HG03521 (cell line): ENCODE results near the gene SSX2IP.

Source experiments
- ATAC-seq: cut with Tn5 transposase; IDR thresholded peaks from one replicate; pipeline ENCODE4 v1.9.1; 2021; ENCODE audit warnings: mild to moderate bottlenecking, moderate library complexity; ENCODE audit not compliant: unreplicated experiment

Gene SSX2IP

DNA sequence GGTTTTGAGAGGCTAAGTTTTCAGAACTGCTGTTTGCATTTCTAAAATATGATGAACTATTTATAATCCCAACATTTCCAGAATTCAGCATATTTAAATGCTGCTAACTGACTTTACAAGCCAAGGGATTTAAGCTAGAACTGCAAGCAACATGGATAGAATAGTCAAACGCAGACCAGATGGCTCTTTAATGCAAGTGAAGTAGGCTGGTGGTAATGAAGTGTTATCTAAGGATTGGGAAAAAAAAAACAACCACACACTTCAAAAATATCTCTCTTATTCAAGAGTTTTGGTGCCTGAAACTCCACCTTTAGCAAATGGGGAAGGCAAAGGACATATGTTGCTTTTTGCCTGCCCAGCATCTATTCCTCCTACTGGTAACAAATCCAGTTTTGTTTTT is 20.9 kb upstream of the SSX2IP start:
- no peak for ATAC-seq

DNA sequence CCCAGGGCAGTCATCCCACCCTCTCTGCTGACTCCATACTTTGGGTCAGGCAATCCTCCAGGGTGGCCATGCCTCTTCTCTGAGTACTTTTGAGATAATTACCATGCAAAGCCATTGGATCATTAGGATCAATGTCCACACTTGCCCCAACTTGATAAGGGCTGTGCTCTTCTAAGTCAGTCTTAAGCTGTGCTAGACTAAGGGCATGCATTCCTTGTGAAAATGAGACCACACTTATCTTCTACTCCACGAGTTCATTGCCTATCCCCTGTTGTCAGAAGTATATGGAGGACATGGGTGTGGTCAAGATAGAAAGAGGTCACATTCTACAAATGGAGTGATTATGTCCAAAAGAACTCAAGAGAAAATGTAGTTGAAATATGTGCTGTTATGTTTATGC is 18.9 kb upstream of the SSX2IP start:
- ATAC-seq, result no peak

DNA sequence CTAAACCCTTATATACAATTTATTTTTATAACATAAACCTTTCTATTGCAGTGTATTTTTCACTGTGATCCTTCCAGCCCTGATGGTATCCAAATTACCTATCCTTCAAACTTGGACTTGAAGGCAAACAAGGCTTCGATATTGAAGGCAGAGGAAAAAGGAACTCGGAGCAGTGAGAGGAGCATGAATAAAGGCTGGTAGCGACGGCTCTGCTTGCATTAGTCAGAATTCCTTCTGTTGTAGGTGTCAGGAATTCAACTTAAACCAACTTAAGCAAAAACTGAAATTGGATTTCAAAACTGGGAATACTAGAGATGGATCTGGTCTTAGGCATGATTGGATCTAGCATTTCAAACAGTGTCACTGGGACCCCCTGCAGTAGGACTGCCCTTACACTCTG is 17.8 kb upstream of the SSX2IP start:
- ATAC-seq, result no peak

DNA sequence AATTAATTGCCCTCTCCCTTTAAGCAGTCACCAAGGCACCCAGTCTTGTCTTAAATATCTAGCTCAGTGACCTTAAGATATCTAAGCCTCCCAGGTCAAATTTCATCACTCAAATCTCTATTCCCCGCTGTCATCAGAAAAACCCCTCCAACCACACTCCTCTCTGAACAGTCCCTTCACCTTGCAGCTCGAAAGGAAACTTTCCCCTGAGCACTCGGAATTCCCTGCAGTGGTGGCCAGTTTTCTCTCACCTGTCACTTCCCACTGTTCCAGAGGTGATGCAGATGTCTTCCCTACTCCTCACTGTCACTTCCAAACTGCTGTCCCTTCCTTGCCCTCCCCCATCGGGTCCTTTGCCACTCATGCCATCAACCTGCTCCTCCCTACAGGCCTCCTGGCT is 15.3 kb upstream of the SSX2IP start:
- no peak for ATAC-seq

DNA sequence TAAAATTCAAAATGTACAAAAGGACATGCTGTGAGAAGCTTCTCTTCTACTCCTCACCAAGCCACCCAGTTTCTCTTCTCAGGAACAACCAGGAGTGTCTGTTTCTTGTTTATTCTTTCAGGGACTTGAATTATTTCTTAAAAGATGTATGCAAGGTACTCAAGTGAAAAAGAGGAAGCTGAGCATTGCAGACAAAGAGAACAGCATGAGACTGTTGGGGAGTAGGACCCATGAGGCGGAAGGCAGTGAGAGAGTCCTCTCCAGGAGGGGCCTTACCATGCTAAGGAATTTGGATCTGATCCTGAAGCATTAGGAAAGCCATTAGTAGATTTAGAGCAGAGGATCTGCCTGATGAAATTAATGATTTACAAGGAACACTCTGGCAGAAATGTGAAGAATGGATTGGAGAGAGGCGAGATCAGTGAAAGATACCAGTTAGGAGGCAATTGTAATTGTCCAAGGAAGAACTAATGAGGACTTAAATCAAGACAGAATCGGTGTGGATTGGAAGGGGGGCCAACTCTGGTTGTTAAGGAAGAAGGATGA is 14.7 kb upstream of the SSX2IP start:
- ATAC-seq, result no peak

DNA sequence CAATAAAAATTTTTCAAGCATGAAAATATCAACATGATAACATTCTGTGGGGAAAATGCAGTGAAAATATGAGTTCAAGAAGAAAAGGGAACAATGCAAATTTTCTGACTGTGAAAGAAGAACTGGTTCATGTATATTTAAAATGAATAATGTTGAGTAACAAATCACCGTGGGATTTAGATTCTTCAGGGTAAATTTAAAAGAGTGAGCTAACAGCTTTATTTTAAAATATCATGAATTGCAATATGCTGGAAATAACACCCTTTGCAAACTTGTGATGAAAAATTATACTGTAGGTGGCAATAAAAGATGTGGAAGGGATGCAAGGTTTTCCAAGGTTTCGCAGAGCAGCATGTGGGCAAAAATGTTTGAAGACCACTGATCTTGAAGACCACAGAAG is 13.2 kb upstream of the SSX2IP start:
- ATAC-seq, result no peak

DNA sequence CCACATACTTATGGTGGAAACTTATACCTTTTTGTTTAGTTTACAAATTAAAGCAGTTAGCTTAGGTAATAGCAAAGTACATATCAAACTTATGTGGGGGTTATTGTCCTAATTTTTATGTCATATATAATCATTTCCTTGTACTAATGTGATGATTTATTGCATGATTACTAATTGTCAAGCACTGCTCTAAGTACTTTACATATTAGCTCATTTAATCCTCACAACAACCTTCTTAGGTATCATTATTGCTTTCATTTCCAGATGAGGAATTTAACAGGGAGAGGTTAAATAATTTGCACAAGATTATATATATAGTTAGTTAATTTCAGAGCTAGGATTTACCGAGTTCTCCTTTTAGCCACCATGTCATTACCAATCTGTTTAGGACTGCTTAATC is 11.9 kb upstream of the SSX2IP start:
- no peak for ATAC-seq

DNA sequence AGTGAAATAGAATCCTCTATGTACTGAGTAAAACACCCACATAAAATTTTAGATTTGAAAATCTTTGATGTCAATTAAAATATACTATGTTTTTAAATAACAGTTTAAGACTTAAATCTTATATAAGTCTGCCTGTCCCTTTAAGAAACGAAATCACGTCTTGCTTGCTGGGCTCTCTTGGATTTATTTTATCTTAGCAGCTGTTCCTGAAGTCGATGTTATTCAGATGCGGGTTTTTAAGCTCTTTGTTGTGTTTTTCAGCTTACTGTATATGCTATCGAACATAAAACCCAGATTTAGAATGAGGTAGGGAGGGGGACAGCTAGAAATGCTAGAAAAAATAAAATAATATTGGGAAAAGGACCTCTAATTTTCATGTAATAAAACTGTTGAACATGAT is 11.1 kb upstream of the SSX2IP start:
- no peak for ATAC-seq

DNA sequence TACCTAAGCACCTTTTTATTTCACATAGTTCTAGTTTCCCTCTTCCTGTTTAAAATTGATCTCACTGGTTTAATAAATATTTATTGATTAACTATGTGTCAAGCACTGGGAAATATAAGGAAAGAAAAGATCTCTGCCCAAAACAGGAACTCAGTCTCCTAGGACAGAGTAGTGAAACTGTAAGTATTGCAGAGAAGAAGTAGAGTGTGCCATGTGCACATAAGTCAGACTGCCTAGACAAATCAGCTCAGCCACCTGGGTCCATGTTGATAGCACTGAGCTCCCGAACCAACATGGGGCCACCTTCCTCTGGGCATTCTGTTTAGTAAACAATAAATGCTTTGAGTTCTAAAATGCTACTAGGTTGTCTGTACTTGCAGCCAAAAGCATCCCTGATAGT is 9.8 kb upstream of the SSX2IP start:
- ATAC-seq, result peak; percentile 61

DNA sequence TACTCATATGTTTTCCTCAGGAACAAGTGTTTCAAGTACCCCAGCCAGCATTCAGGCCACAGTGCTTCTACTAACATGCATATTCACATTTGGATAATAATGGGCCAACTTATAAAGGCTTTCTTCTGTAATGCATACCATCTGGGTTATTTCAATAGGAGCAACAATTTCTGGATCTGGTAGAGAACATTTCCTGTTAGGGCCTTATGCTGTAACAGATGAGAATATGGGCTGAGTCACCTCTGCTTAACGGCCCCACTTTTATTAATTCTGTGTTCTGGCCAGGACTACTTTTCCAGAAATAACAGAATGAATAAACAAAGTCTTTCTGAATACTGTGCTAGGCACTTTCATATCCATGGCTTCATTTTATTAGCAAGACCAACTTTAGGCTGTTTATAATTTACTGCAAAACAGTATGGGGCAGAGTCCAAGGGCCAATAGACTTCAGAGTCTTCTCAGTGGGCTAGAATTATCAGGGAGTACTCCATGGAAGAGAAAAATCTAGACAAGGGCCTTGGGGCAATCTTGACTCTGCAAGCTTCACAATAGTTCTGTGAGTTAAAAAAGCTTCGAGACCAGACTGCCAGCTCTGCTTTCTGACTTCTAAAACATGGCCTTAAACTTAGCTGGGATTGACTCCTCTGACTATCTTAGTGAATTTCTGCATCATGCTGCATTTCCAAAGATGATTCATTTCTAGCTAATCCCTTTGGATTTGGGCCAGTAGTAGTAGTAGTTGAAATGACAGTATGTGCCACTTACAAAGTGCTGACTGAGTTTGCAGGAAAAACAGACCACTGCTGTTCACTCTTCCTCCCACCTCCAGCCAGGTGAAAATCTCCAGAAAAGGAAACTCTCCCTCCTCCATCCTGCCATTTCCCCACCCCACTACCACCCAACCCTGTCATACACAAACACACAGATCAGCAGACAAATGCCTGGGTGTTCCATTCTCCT is 8.2 kb upstream of the SSX2IP start:
- no peak for ATAC-seq

DNA sequence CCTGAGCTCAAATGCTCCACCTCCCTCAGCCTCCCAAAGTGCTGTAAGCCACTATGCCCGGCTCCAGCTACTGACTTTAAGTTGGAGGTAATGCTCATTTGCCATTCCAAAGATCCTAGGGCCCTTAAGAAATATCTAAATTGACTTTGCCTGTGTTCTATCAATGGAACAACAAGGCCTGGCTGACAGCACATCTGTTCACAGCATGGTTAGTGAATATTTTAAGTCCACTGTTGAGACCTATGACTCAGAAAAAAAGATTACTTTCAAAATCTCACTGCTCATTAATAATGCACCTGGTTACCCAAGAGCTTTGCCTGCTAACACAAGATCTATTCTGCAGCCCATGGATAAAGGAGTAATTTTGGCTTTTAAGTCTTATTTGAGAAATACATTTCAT is 3.5 kb upstream of the SSX2IP start:
- no peak for ATAC-seq

DNA sequence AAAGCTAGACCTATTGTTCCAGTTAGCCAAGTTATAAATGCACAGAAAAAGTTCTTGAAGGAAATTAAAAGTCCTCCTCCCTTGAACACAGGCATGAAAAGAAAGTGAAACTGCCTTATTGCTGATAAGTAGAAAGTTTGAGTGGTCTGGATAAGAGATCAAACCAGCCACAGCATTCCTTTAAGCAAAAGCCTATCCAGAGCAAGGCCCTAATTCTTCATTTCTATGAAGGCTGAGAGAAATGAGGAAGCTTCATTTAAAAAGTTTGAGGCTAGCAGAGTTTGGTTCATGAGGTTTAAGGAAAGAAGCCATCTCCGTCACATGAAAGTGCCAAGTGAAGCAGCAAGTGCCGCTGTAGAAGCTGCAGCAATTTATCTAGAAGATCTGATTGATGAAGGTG is 2.7 kb upstream of the SSX2IP start:
- ATAC-seq, result no peak

DNA sequence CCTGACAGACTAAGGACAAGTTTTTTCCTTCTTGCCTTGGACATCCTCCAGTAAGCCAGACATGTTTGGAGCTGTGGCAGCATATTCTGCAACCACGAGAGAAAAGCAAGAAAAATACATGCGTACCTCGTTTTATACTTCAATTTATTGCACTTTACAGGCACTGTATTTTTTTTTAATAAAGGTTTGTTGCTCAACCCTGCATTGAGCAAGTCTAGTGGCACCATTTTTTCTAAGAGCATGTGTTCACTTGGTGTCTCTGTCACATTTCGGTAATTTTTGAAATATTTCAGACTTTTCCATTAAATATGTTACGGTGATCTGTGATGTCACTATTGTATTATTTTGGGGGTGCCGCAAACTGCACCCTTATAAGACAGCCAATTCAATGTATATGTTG is 2.1 kb upstream of the SSX2IP start:
- ATAC-seq, result no peak

DNA sequence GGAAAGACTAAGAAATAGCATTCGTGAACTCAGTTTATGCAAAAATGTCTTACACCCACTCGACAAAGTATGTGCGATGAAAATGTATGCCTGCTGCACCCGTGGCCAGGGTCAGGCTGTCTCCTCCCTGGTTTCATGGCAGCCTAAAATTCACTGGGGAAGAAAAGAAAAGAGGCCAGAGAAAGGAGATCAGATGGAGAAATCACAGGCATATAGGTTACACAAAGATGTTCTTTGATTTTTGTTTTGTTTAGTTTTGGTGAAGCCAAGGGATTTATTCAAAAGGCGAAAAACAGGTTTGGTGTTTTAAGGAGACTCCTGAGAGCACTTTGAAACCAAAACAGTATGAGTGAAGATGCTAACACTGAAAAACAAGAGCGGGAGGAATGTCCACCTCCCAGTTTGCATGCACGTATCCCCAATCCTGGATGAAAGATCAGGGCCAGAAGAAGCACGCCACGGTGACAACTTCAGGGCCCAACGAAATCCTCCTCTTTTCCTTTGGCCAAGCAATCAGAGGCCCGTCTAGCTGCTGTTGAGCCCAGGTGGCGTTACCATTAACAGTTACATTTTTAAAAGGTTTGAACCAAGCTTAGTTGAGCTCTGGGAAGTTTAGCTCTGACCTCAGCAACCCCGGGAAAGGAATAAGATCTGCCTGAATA is 992 bp upstream of the SSX2IP start:
- no peak for ATAC-seq

DNA sequence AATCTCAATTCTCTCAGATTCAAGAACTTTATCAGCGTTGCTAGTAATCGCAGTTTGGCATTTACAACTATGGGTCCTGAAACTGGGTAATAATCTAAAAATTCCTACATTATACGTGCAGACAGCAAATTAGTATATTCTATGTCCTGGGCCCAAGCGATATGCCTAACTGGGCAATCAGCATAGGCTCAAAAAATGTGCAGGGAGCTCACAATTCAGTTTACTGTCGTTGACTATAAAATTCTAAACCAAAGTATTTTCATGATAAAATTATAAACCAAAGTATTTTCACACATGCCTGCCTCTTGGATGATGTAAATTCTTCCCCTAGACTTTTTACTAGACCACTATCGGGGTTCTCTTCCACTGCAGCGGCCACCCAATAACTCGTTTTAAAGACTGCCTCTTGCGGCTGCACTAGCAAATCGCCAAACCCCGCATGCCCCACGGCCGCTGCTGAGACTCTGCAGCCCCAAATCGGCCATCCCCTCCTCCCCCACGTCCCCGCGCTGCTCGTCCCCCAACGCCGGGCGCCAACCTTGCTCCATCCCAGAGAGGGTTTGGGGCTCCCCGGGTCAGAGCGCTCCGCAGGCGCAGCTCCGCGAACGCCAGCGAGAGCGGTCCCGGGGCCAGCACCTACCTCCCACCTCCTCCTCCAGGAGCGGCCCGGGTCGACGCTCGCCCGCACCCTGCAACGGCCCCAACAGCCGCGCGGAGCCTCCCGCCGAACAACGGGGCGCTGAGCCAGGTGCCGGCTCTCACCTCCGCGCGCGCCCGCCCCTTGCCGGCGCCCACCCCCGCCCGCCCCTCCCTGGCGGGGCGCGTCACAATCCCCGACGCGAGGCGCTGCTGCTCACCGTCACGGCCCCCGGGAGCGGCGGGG is 506 bp downstream of the SSX2IP start:
- no peak for ATAC-seq

DNA sequence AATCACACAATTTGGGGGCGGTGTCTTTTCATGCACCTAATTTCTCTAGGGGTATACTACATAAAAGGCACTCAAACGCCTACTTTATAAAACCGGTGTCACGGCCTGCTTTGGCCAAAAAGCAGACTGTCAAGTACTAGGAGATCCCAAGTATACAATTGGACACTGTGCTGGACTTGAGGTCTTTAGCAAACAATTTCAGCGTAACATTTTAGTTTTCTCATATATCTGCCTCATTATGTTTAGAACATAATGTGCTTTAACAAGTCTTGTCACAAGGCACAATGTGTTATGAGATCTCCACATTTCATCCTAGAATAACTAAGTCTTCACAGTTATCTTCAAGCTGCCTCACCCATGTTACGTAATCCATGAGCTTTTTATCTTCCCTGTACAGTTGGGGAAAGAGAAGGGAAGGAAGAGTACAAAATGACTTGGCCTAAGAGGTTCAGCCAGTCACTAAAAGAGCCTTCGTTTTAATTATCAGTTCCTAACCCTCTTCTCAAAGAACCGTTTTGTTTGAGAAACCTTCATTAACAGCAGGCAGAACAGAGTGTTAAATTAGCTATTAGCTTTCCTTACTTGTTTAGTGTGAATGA is 1.7 kb downstream of the SSX2IP start:
- ATAC-seq, result no peak

DNA sequence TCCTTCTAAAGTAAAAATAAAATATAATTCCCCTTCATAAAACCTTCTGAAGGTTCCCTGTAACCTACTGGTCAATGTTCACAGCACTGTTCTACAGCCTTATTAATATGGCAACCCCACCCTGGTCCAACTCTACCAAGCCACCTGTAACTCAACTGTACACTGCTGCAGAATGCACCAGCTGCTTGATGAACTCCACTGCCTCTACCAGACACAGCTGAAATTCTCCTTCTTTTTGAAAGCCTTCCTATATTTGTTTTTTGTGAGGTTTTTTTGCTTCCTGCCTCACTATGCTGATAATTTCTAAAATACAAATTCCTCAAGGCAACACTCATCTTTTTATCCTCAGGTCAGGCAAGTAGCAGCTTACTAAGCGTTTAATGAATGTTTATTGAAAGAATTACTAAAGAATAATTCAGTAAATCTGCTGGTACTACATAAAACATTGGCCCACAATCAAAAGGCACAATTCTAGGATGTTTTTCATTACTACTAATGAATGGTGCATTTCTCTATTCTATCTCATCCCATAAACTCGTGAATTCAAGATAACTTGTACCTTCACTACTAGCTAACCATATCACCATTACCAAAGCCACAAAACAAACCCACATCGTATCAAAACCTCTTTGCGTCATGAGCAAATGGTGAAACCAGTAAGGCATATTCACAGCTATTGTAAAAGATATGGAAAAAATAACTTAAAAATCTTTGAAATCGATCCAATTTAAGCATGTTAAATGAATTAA is 2.4 kb downstream of the SSX2IP start:
- ATAC-seq, result no peak

DNA sequence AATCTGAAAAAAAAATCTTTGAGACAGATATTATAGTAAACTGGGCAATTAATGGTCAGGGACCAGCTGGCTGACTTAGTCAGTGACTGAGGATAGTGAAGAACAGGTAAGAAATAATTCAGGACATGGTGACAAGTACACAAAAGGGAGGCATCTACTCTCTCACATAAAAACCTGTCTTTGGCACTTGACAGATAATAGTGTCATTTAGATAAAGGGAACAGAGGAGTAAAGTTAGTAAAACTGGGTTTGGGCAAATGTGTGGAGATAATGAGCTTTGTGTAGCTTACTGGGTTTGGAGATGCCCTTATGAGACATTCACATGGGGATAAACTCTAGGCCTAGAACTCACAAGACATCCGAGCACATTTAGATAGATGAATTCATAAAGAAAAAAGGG is 4.0 kb downstream of the SSX2IP start:
- no peak for ATAC-seq

DNA sequence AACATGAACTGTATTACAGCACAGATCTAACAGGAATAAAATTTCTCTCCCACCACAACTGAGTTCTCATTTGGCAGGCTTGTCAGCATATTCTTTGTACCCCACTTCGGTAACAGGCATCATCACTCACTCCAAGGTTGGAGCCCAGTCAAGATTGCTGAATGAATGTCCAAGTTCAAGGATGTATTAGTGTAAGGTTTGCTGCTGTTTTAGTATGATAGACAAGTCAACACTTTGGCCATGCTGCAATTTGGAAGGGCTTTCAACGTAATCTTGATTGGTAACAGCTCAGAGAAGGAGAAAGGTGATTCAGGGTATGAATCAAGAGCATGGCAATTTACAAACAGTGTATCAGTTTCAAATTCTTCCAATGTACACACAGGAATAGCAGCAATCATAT is 6.8 kb downstream of the SSX2IP start:
- no peak for ATAC-seq

DNA sequence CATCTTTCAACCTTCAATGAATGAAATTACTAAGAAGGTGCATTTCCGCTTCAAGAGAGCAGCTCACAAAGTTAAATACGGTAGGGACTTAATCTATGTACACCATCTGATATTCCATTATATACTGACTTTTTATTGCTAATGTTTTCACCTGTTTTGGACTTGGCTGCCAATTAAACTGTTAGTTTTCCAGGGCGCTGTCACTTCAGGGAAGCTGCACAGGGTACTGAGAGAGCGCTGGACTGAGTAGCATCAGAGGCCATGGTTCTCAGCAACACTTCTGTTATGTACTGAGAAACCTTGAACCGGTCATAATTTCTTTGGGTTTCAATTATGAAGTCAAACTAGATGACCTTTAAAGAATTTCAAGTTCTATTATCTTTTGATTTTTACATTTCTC is 8.2 kb downstream of the SSX2IP start:
- ATAC-seq, result no peak
